MCF 10A (cell line): ENCODE data around the gene LINGO1. TPM values are rescaled to one million over a fixed set of nuclear protein-coding genes. Genes with fewer than 3 reads are reported as not detected.

Source experiments
- BruUV-seq: library from RNA; stranded (reverse); fragments of 400-500 nt; replicated peaks from 2 replicates; lab custom pipeline; 2021; lab: Mats Ljungman, UMichigan
- CTCF ChIA-PET: fragments of 300-600 bp; sonication (Branson Sonifier 250); formaldehyde crosslinking; extraction: SDS; loops from one replicate; lab custom pipeline; 2021; ENCODE audit warnings: antibody characterized with exemption, inconsistent platforms; lab: Yijun Ruan, JAX
- POLR2A ChIA-PET: fragments of 300-600, 350-650 bp; sonication (Branson Sonifier 250); formaldehyde crosslinking; extraction: SDS; loops from one replicate; lab custom pipeline; 2020; ENCODE audit warnings: antibody characterized with exemption, inconsistent platforms; lab: Yijun Ruan, JAX
- DNase-seq: peaks from one replicate; pipeline ENCODE4 v3.0.0-alpha.2; 2018; ENCODE audit not compliant: unreplicated experiment
- H3K27ac Mint-ChIP-seq: one replicate; pipeline ENCODE4 v1.8.0; 2022; ENCODE audit warnings: mild to moderate bottlenecking, low read depth, mixed read lengths; ENCODE audit not compliant: unreplicated experiment
- H3K27me3 Mint-ChIP-seq: one replicate; pipeline ENCODE4 v1.8.0; 2022; ENCODE audit warnings: mixed read lengths; ENCODE audit not compliant: insufficient read depth, unreplicated experiment
- H3K36me3 Mint-ChIP-seq: one replicate; pipeline ENCODE4 v1.8.0; 2022; ENCODE audit warnings: mild to moderate bottlenecking, moderate library complexity, mixed read lengths; ENCODE audit not compliant: insufficient read depth, unreplicated experiment
- H3K4me1 Mint-ChIP-seq: one replicate; pipeline ENCODE4 v1.8.0; 2022; ENCODE audit warnings: mixed read lengths; ENCODE audit not compliant: insufficient read depth, unreplicated experiment
- H3K4me3 Mint-ChIP-seq: one replicate; pipeline ENCODE4 v1.8.0; 2022; ENCODE audit warnings: mild to moderate bottlenecking, moderate library complexity, mixed read lengths; ENCODE audit not compliant: unreplicated experiment
- H3K9me3 Mint-ChIP-seq: one replicate; pipeline ENCODE4 v1.8.0; 2022; ENCODE audit warnings: mixed read lengths; ENCODE audit not compliant: unreplicated experiment
- CTCF ChIP-seq: fragments of 200-600 bp; IDR thresholded peaks from one replicate; pipeline ENCODE4 v1.8.0; 2022; ENCODE audit warnings: antibody characterized with exemption, mild to moderate bottlenecking; ENCODE audit not compliant: unreplicated experiment
- intact Hi-C: fragments of 100-400 bp; cut with micrococcal nuclease; formaldehyde crosslinking; loops from 2 replicates; pipeline ENCODE4 v1.14.1; 2022
- total RNA-seq: library from RNA; stranded (reverse); gene quantifications from 2 replicates; pipeline ENCODE4 v1.2.3, GENCODE V29; 2022

The LINGO1 gene
- total RNA-seq, 1 experiment from 2014 or later = not detected

- Mint-ChIP-seq H3K4me1 (no peaks in the 10 kb centered on the region), H3K27ac (no peak overlapping the region), H3K36me3 (no peaks in the 10 kb centered on the region), H3K4me3 (no peak overlapping the region), H3K9me3 (no peaks in the 10 kb centered on the region), H3K27me3 (no peaks in the 10 kb centered on the region)
- TF ChIP-seq CTCF = no peak
- CTCF ChIA-PET = interaction anchor here (0.5 kb wide), 1 partner anchor 13 kb away, joined by 3 read pairs; no protein-coding TSS in a partner anchor
- BruUV-seq = no TSS peak
- DNase-seq = no peak
- intact Hi-C loops = no loop called here
- POLR2A ChIA-PET = no interaction called here
Measured at GRCh38 chr15:77602800-77603199, 29.9 kb downstream of the LINGO1 start.

- Mint-ChIP-seq H3K27ac (no peak overlapping the region), H3K36me3 (no peaks in the 10 kb centered on the region), H3K4me3 (no peak overlapping the region), H3K9me3 (no peaks in the 10 kb centered on the region), H3K4me1 (no peaks in the 10 kb centered on the region), H3K27me3 (no peaks in the 10 kb centered on the region)
- no TSS peak for BruUV-seq
- intact Hi-C loops = no loop called here
- peak; percentile 17 for DNase-seq
- ChIA-PET CTCF (interaction anchor here (0.7 to 1.1 kb wide), 5 partner anchors 13 to 492 kb away, joined by 3 to 4 read pairs (median 4); no protein-coding TSS in a partner anchor), POLR2A (interaction anchor here (0.6 kb wide), 1 partner anchor 1698 kb away, joined by 3 read pairs; no protein-coding TSS in a partner anchor)
- no peak for TF ChIP-seq CTCF
Measured at GRCh38 chr15:77599899-77600298, 32.8 kb downstream of the LINGO1 start.

GRCh38 chr15:77599357-77599756 is 33.4 kb downstream of the LINGO1 start:
- POLR2A ChIA-PET = no interaction called here
- Mint-ChIP-seq H3K36me3 (no peaks in the 10 kb centered on the region), H3K27ac (no peak overlapping the region), H3K9me3 (no peaks in the 10 kb centered on the region), H3K27me3 (no peaks in the 10 kb centered on the region), H3K4me3 (no peak overlapping the region), H3K4me1 (no peaks in the 10 kb centered on the region)
- CTCF ChIA-PET = interaction anchor here (0.7 to 1.1 kb wide), 5 partner anchors 13 to 491 kb away, joined by 3 to 4 read pairs (median 4); no protein-coding TSS in a partner anchor
- TF ChIP-seq CTCF = no peak
- intact Hi-C loops = no loop called here
- no TSS peak for BruUV-seq
- DNase-seq = no peak

- Mint-ChIP-seq H3K36me3 (no peaks in the 10 kb centered on the region), H3K4me3 (no peak overlapping the region), H3K27me3 (no peaks in the 10 kb centered on the region), H3K27ac (no peak overlapping the region), H3K9me3 (no peaks in the 10 kb centered on the region), H3K4me1 (no peaks in the 10 kb centered on the region)
- intact Hi-C loops = no loop called here
- DNase-seq = no peak
- no TSS peak for BruUV-seq
- no peak for TF ChIP-seq CTCF
- POLR2A ChIA-PET = no interaction called here
- CTCF ChIA-PET = no interaction called here
Measured at GRCh38 chr15:77598644-77599043, 34.1 kb downstream of the LINGO1 start.
